HG02938 (cell line): ENCODE data around the gene FBXO40.
"Not testable (repeated sequence)": the region's sequence is repeated elsewhere in the genome, so short reads cannot be mapped to it uniquely, and the experiment has no call there.

Source experiments
- ATAC-seq: cut with Tn5 transposase; IDR thresholded peaks from one replicate; pipeline ENCODE4 v1.9.1; 2021; ENCODE audit warnings: mild to moderate bottlenecking, moderate library complexity; ENCODE audit not compliant: unreplicated experiment

Gene FBXO40, protein sequence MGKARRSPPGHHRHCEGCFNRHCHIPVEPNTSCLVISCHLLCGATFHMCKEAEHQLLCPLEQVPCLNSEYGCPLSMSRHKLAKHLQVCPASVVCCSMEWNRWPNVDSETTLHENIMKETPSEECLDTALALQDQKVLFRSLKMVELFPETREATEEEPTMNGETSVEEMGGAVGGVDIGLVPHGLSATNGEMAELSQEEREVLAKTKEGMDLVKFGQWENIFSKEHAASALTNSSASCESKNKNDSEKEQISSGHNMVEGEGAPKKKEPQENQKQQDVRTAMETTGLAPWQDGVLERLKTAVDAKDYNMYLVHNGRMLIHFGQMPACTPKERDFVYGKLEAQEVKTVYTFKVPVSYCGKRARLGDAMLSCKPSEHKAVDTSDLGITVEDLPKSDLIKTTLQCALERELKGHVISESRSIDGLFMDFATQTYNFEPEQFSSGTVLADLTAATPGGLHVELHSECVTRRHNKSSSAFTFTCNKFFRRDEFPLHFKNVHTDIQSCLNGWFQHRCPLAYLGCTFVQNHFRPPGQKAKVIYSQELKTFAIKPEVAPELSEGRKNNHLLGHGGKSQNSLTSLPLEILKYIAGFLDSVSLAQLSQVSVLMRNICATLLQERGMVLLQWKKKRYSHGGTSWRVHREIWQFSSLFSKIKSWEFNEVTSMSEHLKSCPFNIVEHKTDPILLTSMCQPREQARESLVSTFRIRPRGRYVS

DNA sequence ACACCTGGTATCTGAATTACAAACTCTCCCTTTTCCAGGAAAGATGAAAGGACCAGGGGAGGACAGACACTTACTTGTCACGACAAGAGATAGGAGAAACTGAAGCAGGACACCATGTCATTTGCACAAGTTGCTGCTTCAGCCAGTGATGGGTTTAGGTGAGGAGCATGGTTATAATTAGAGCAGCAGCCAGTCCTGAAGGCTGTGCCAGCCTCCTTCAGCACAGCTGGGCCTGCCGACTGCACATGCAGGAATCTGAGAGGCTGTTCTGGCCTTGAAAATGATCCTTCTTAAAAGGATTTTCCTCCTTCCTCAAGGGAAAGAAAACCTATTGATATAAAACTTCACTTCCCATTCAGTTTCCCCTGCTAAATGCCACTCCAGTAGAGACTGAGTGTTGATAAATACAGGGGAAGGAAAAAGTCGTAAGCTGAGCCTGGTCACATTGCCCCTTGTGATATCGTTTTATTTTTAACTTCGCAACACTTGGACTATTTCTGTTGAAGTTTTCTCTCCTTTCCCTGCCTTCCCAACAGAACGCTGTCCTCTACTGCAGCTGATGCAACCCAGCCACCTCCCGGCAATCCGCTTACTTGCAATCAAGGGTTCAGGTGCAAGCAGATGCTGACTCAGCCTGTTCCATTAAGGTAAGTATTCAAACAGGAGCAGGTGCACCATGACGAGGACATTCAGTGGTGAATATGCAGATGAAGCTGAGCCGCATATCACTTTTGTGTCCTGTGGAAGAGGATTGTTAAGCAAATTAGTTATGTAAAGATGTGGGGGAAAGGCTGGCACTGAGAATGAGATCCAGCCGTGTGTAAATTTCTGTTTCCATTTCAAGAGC is at the start of gene FBXO40:
Gene FBXO40 (plus strand): TSS at position 524 of the 847 bp plus-strand sequence. CDS start 27,197 bp downstream, outside the sequence.
- no peak for ATAC-seq

DNA sequence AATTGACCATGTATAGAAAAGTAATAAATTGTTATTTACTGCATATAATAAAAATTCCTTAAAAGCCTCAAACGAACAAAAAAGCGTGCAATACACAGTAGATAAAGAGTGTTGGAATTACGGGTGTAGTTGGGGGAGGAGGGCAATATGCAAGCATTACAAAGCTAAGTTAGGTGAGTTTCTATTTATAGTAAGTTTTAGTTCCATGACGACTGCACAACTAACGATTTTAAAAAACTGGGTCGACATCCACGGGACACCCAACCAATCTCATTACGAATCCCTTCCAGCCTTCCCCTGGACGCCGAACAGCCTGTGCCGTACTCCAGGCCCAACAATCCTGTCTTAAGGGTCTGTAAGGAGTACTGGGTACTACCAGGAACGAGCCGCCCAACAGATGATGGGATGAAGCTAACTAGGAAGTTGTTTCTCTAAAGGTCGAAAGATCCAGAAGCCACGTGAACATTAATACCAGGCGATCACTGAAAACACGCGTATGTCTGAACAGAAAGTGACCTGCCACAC is 48.1 kb upstream of the FBXO40 start:
- peak; percentile 20 for ATAC-seq

DNA sequence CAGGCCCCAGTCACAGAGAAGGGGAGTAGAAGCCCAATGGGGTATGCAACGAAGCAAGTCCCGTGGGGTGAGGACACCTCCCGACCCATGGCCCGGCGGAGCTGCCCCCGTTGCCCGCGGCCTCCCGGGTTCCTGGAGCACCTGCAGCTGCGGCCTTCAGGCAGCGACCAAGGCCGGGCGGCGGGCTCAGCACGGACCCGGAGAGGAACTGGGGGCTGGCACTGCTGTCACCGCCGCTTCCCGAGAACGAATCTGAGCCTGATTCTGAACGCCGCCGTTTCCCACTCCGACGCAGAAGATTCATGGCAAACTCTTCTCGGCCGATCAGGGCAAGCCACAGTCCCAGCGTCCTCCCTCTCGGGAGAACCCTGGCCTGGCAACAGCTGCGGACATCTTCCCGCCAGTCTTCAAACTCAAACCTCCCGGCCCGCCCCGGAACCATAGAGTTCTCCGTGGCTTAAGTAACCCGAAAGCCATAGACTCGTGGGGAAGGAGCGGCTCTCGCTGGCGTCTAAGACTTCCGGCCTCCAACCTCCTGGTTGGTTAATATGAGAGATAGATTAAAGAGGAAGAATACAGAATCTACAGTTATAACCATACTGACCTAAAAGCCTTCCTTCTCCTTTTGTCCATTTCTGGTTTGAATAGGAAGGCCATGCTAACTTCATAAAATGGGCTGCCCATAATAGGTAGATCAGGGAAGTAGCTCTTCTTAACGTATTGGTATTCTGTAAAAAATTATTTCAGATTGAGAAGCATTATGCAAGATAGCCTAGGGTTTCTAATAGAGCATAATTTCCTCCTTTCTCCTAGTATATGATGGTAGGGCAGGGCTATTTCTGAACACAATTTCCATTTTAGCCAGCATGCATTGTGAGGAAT is 47.4 kb upstream of the FBXO40 start, which contains the start of gene POLQ:
Gene POLQ (minus strand): TSS at position 415 of the 882 bp plus-strand sequence. CDS start 111 bp downstream, at position 304.
- ATAC-seq: peak; percentile 74

DNA sequence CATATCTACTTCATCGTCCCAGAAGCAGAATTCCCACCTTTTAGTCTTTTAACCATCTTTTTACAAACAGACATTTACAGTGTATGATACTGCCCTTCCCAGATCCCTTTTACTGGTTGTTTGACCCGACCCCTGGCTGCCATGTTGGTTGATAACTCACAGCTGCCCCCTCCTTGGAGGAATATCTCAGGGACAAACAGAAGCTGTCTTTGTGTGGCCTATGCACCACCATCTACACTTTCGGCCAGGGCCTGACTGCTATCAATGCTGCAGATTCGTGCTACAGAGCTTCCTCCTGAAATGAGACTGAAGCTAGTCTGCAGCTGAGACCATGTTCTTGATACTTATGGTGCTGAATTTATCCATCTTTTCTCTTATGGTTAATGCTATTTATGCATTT is 40.8 kb upstream of the FBXO40 start:
- no peak for ATAC-seq

DNA sequence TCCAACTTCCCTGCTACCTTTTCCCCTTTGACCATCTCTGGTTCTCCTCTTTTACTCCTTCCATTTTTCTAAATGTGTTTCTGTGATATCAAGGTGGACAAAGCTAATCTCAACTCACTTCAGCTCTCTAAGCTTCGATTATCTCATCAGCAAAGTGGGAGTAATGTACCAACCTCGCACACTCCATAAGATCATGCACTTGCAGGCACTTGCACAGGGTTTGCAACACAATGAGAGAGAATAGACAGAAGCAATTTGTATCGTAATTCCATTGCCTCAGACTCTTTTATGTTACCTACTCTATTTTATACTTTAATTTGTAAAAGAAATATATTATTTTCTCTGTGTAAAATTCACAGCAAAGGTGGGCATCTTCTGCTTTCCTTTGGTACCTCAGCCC is 40.4 kb upstream of the FBXO40 start:
- ATAC-seq: no peak

DNA sequence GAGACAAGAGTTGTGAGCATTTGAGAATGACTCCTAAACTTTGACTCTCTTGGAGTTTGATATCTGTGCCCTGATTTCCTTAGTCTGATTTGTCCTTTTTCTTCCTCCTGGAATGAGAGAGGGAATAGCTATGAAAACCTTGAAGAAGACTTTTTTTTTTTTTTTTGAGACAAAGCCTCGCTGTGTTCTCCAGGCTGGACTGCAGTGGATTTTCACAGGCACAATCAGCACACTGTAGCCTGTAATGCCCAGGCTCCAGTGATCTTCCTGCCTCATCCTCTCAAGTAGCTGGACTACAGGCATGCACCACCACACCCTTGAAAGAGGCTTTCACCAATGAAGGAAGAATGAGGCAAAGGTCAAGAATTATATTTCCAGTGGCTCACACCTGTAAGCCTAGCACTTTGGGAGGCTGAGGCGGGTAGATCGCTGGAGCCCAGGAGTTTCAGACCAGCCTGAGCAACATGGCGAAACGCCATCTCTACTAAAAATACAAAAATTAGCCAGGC is 35.7 kb upstream of the FBXO40 start:
- no peak for ATAC-seq

DNA sequence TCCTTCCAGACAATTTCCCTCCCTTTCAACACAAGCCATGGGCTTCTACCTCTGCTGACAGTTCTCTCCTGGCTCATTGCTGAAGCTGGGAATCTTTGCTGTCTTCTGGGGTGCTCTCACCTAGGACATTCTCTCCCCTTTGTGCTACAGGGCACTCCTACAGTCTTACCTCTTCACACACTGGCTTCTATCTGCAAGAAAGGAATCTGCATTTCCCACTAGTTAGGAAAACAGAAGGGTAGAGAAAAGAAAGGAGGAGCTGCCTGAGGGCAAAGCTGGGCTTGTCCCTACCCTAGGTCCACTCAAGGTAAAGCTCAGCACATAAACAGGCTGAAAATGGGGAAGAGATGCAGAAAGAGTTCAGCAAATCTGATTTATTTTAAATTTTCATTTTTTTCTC is 31.0 kb upstream of the FBXO40 start:
- ATAC-seq: no peak

DNA sequence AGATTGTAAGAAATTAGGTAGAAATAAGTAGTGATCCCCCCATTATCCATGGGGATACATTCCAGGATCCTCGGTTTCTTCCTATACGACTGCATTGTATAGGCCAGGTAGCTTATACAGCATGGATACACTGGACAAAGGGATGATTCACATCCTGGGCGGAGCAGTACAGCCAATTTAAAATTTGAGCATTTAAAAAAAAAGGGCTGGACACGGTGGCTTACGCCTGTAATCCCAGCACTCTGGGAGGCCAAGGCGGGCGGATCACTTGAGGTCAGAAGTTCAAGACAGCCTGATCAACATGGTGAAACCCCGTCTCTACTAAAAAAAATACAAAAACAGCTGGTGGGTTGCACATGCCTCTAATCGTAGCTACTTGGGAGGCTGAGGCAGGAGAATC is 26.4 kb upstream of the FBXO40 start:
- no peak for ATAC-seq

DNA sequence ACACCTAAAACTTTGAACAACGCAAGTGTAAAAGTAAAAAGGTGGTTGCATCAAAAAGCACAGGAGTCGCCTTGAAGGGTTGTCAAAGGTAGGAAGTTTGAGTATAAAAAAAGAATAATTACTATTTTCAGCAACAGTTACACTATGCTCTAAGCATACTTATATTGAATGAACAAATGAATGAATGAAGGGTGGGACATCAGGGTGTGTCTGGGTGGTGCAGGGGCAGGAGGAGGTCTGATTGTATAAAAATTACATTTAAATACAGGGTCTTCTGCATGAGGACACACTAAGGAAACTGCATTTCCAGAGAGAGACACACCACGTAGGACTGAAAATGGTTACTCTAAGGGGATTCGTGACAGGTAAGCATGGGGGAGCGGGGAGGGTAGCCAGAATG is 25.5 kb upstream of the FBXO40 start, which contains the start of gene ARGFX:
Gene ARGFX (plus strand): TSS at position 301 of the 400 bp plus-strand sequence. CDS start 2,765 bp downstream, outside the sequence.
- no peak for ATAC-seq

DNA sequence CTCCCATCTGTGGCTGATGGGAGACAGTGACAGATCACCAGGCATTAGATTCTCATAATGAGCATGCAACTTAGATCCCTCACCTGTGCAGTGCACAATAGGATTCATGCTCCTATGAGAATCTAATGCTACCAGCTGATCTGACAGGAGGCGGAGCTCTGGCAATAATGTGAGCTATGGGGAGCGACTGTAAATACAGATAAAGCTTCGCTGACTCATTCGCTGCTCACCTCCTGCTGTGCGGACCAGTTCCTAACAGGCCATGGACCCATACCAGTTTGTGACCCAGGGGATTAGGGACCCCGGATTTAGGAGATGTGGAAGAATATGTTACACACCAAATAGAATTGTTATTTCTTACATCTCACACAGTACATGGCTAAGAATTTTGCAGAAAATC is 18.7 kb upstream of the FBXO40 start:
- ATAC-seq: no peak

DNA sequence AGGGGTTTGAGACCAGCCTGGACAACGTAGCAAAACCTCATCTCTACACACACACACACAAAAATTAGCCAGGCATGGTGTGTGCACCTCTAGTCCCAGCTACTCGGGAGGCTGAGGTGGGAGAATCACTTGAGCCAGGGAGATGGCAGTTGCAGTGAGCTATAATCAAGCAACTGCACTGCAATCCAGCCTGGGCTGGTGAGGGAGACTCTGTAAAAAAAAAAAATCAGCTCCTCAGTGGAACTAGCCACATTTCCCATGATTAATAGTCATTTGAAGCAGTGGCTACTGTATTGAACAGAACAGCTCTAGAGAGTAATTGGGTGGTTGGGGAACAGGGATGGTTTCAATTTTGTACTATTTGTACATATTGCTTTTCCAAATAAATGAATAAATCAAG is 11.5 kb upstream of the FBXO40 start:
- ATAC-seq: no peak

DNA sequence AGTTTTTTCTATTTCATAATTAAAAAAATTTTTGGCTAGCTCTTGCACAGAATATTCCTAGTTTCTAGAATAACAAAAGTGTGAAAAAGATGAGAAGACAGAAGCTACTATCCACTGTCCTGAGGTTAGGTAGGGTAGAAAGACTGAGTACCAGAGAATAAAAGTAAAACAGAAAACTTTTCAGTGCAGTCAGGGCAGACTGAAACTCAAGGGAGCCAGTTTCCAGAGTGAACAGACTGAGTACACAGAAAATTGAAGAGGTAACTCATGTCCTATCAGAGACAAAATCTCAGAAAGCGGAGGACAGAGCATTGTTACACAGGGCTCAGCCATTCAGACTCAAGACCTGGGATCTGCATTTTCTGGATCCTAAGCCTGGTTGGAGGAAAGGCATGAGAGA is 8.8 kb upstream of the FBXO40 start:
- ATAC-seq: no peak

DNA sequence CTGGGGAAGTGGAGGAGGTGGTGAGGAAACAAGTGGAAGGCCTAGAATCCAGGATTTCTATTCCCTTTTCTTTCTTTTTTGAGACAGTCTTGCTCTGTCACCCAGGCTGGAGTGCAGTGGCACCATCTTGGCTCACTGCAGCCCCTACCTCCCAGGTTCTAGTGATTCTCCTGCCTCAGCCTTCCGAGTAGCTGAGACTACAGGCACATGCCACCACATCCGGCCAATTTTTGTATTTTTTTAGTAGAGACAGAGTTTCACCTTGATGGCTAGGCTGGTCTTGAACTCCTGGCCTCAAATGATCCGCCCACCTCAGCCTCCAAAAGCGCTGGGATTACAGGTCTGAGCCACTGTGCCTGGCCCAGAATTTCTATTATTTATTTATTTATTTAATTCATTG is 627 bp downstream of the FBXO40 start:
- not testable (repeated sequence) for ATAC-seq

DNA sequence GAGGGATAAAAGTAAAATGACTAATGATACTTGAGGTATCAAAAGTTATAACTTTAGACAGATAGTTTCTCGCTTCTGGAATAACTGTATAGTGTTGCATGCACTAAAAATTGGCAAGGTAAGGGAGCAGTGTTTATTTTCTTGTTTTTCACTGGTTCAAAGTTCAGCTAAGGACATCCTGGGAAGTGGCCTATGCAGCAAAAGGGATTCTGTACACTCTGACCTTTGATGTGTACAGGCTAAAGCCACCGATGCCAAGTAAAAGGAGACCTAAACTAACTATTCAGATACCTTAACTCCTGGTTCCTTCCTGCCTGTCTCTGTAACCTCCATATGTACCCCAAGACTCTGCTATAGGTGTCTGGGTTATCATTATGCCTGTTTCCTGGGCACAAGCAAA is 1.7 kb downstream of the FBXO40 start:
- no peak for ATAC-seq

DNA sequence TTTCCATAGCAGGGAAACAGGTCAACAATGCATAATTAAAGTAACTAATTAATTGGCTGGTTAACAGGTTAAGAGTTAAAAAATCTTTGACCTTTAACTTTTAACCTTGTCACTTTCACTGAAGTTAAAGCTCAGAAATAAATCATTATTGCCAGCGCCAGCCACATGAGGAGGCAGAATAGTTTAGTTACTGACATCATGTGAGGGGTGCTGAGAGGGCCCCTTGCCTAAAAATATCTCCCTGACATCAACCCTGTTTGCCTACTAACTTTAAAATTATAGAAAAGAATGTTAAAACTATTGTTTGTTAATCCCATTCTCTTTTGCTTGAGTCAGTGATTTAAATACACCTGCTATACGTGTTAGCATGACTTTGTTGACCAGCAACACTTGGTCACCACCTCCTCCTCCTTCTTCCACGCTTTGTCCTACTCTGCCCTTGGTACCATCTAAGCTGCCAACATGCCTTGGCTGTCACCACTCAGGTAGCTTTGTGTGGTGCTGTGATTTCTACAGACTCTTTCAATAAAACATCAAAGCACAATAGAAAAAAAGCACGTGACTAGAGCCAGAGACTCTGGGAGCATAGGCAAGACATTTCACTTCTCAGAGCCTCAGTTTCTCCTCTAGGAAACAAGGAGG is 2.7 kb downstream of the FBXO40 start:
- ATAC-seq: no peak

DNA sequence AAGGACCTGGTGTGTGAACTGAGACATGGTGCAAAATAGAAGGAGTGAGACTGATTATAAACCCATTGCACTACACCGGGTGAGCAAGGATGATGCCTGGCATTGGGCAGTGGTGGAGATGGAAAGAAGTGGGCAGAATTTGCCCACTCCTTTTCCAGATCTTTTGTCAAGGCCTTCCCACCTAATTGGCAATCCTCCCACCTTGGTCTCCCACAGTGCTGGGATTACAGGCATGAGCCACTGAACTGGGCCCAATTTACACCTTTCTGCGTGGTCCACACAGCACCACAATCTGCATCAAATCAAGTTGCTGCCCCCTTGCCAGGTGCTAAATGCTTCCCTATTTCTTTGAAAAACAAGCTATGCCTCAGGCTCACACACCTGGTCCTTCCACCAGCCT is 5.4 kb downstream of the FBXO40 start:
- ATAC-seq: no peak

DNA sequence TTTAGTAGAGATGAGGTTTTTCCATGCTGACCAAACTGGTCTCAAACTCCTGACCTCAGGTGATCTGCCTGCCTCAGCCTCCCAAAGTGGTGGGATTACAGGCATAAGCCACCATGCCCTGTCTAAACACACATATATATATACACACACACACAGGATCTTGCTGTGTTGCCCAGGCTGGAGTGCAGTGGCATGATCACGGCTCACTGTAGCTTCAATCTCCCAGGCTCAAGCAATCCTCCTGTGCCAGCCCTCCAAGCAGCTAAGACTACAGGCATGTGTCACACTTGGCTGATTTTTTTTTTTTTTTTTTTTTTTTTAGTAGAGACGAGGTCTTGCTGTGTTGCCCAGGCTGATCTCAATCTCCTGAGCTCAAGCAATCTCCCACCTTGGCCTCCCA is 6.7 kb downstream of the FBXO40 start:
- ATAC-seq: not testable (repeated sequence)

DNA sequence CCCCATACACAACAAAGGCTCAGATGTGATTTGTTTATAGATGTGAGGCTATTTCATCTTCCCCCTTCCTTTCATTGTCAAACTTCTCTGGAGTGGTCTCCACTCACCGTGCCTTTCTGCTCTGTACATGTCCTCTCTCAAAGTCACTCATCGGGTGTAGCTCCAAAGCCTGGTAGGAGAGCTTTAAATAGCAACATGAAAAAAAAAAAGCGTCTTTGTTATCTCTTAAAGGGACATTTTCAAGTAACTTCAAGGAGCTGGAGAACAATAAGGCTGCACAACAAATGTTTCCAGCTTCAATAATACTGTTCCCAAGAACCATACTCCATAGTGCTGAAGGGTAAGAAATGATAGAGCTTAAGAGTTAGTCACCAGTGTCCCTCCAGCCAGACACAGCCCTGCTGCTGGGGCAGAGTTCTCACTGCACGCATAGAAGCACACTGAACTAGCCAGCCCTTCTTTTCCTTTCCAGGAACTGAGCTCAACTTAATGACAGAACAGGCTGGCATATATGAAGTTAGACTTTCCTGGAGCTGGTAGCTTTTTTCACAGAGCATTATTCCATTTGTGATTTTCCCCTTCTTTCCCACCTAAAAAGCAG is 8.1 kb downstream of the FBXO40 start:
- ATAC-seq: no peak

DNA sequence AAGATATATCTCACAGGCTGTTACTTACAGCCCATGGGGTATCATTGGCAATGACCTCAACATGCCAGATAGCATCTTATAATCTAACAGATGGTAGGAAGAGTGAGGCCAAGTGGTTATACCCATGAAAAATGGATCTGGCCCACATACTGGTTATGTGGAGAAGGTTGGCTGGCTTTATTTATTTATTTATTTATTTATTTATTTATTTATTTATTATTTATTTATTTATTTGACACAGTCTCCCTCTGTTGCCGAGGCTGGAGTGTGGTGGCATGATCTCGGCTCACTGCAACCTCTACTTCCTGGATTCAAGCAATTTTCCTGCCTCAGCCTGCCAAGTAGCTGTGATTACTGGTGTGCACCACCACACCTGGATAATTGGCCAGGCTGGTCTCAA is 11.6 kb downstream of the FBXO40 start:
- ATAC-seq: no peak
